IMR-90 (cell line): ENCODE measurements around the gene PI16. TPM values are rescaled to one million over a fixed set of nuclear protein-coding genes. Genes with fewer than 3 reads are reported as not detected.

Experiments
- ATAC-seq: fragments of 200-7000 bp; cut with Tn5 transposase; 2 replicates; pipeline ENCODE4 v1.9.1; 2020; ENCODE audit warnings: low read depth, mild to moderate bottlenecking, moderate library complexity
- BruUV-seq: library from RNA; stranded (reverse); fragments of 400-500 nt; replicated peaks from 2 replicates; lab custom pipeline; 2021; lab: Mats Ljungman, UMichigan
- CTCF ChIA-PET: fragments of 300-600 bp; formaldehyde crosslinking; extraction: SDS; loops from one replicate; lab custom pipeline; 2021; ENCODE audit warnings: antibody characterized with exemption; lab: Yijun Ruan, JAX
- POLR2A ChIA-PET: fragments of 300-600 bp; sonication (Branson Sonifier 250); formaldehyde crosslinking; loops from one replicate; lab custom pipeline; 2022; ENCODE audit warnings: antibody characterized with exemption; ENCODE audit not compliant: unreplicated experiment; lab: Charles Lee
- DNase-seq: peaks from one replicate; pipeline ENCODE4 v3.0.0; 2013
- H2AFZ ChIP-seq: replicated peaks from 2 replicates; pipeline ENCODE3; 2013; ENCODE audit warnings: low read length, mild to moderate bottlenecking; ENCODE audit not compliant: poor library complexity
- H2AK5ac ChIP-seq: 2 replicates; pipeline ENCODE4 v1.6.1; 2013; ENCODE audit warnings: low read depth, low read length, inconsistent platforms
- H2AK9ac ChIP-seq: replicated peaks from 2 replicates; pipeline ENCODE3; 2013; ENCODE audit warnings: mild to moderate bottlenecking, low read depth, low read length, moderate library complexity; ENCODE audit not compliant: poor library complexity
- H2BK120ac ChIP-seq: 2 replicates; pipeline ENCODE4 v1.6.1; 2013; ENCODE audit warnings: low read depth, low read length, inconsistent platforms
- H2BK15ac ChIP-seq: 3 replicates; pipeline ENCODE4 v1.6.1; 2013; ENCODE audit warnings: low read depth, low read length, inconsistent platforms
- H2BK20ac ChIP-seq: 2 replicates; pipeline ENCODE4 v1.6.1; 2013; ENCODE audit warnings: low read depth, mild to moderate bottlenecking, inconsistent platforms, low read length, moderate library complexity
- H2BK5ac ChIP-seq: 2 replicates; pipeline ENCODE4 v1.6.1; 2013; ENCODE audit warnings: mild to moderate bottlenecking, low read depth, low read length, inconsistent platforms; ENCODE audit not compliant: poor library complexity, severe bottlenecking
- H3K14ac ChIP-seq: replicated peaks from 2 replicates; pipeline ENCODE4 v1.6.1; 2013; ENCODE audit warnings: low read depth, low read length, inconsistent platforms
- H3K18ac ChIP-seq: 2 replicates; pipeline ENCODE4 v1.6.1; 2013; ENCODE audit warnings: low read depth, low read length, control low read depth
- H3K23ac ChIP-seq: 2 replicates; pipeline ENCODE4 v1.6.1; 2013; ENCODE audit warnings: low read depth, low read length, inconsistent platforms
- H3K27ac ChIP-seq: 2 replicates; pipeline ENCODE4 v1.5.1; 2013; ENCODE audit warnings: mild to moderate bottlenecking, control low read depth, low read length; ENCODE audit not compliant: insufficient read depth
- H3K27me3 ChIP-seq: 2 replicates; pipeline ENCODE4 v1.6.1; 2013; ENCODE audit warnings: low read length; ENCODE audit not compliant: control insufficient read depth, insufficient read depth
- H3K36me3 ChIP-seq: 2 replicates; pipeline ENCODE4 v1.6.1; 2013; ENCODE audit warnings: low read length, mixed read lengths; ENCODE audit not compliant: control insufficient read depth, insufficient read depth
- H3K4ac ChIP-seq: 2 replicates; pipeline ENCODE4 v1.6.1; 2013; ENCODE audit warnings: low read depth, low read length, inconsistent platforms
- H3K4me1 ChIP-seq: 2 replicates; pipeline ENCODE4 v1.6.1; 2013; ENCODE audit warnings: low read length, mixed read lengths; ENCODE audit not compliant: control insufficient read depth, insufficient read depth
- H3K4me2 ChIP-seq: 2 replicates; pipeline ENCODE4 v1.6.1; 2013; ENCODE audit warnings: low read depth, mild to moderate bottlenecking, control low read depth, low read length, moderate library complexity
- H3K4me3 ChIP-seq: 2 replicates; pipeline ENCODE4 v1.5.1; 2013; ENCODE audit warnings: low read depth, mild to moderate bottlenecking, control low read depth, low read length, moderate library complexity; ENCODE audit not compliant: insufficient read depth
- H3K56ac ChIP-seq: 2 replicates; pipeline ENCODE4 v1.6.1; 2013; ENCODE audit warnings: low read length, inconsistent platforms; ENCODE audit not compliant: insufficient read depth; ENCODE audit errors: extremely low read depth
- H3K79me1 ChIP-seq, 2 experiments: 2 replicates each; pipeline ENCODE4 v1.6.1; 2013; ENCODE audit warnings: low read length in 2 of 2, inconsistent platforms in 1 of 2, low read depth in 1 of 2
- H3K9ac ChIP-seq: 2 replicates; pipeline ENCODE4 v1.6.1; 2013; ENCODE audit warnings: low read depth, low read length, control low read depth
- H3K9me1 ChIP-seq: 2 replicates; pipeline ENCODE4 v1.6.1; 2013; ENCODE audit warnings: low read length, inconsistent platforms; ENCODE audit not compliant: insufficient read depth
- H3K9me3 ChIP-seq: 2 replicates; pipeline ENCODE4 v1.6.1; 2013; ENCODE audit warnings: low read length; ENCODE audit not compliant: control insufficient read depth, insufficient read depth
- H4K20me1 ChIP-seq: 2 replicates; pipeline ENCODE4 v1.6.1; 2013; ENCODE audit warnings: low read length, inconsistent platforms; ENCODE audit not compliant: insufficient read depth
- H4K5ac ChIP-seq: 2 replicates; pipeline ENCODE4 v1.6.1; 2013; ENCODE audit warnings: mild to moderate bottlenecking, low read depth, low read length, control low read depth
- H4K8ac ChIP-seq, 2 experiments: 2 replicates each; pipeline ENCODE4 v1.6.1; 2013; ENCODE audit warnings: low read depth in 2 of 2, low read length in 2 of 2, control low read depth in 1 of 2, inconsistent platforms in 1 of 2
- H4K91ac ChIP-seq: 2 replicates; pipeline ENCODE4 v1.6.1; 2013; ENCODE audit warnings: low read depth, low read length, inconsistent platforms; ENCODE audit not compliant: insufficient read depth
- BHLHE40 ChIP-seq: fragments of 150-350 bp; IDR thresholded peaks from 2 replicates; pipeline ENCODE4 v1.6.1; 2016; ENCODE audit warnings: mild to moderate bottlenecking, low read depth, low read length
- CEBPB ChIP-seq: IDR thresholded peaks from 2 replicates; pipeline ENCODE4 v1.6.1; 2012; ENCODE audit warnings: low read depth, low read length, improper control_type of control experiment
- MAZ ChIP-seq: IDR thresholded peaks from 2 replicates; pipeline ENCODE4 v1.6.1; 2012; ENCODE audit warnings: low read depth, mild to moderate bottlenecking, low read length, improper control_type of control experiment, moderate library complexity, borderline replicate concordance
- MXI1 ChIP-seq: IDR thresholded peaks from 2 replicates; pipeline ENCODE4 v1.6.1; 2012; ENCODE audit warnings: low read depth, mild to moderate bottlenecking, low read length, moderate library complexity, borderline replicate concordance
- RFX5 ChIP-seq: IDR thresholded peaks from 2 replicates; pipeline ENCODE4 v1.8.0; 2012; ENCODE audit warnings: low read depth, mild to moderate bottlenecking, low read length, moderate library complexity
- USF2 ChIP-seq: fragments of 150-350 bp; IDR thresholded peaks from 2 replicates; pipeline ENCODE4 v1.6.1; 2017; ENCODE audit warnings: mild to moderate bottlenecking, antibody characterized with exemption, low read length, low read depth
- WGBS, 2 experiments: methylation state at CpG; one replicate each; pipeline versions ENCODE4 v1.1.5 to v1.1.7; 2013; ENCODE audit warnings: missing lambda C conversion rate in 2 of 2; ENCODE audit not compliant: insufficient read length in 1 of 2; ENCODE audit errors: extremely low coverage in 2 of 2; 5-methylcytosine and 5-hydroxymethylcytosine counted together
- dilution Hi-C: fragments of 300-500 bp; cut with HindIII; formaldehyde crosslinking; loops from one replicate; pipeline ENCODE4 v1.14.3; 2018; ENCODE audit warnings: low sequenced_read_pairs; ENCODE audit not compliant: unreplicated experiment
- in situ Hi-C: fragments of 300-500 bp; cut with MboI; formaldehyde crosslinking; loops from 3 replicates; pipeline ENCODE4 v1.14.3; 2019; ENCODE audit warnings: low sequenced_read_pairs, inconsistent platforms, mixed read lengths
- intact Hi-C: fragments of 100-400 bp; cut with micrococcal nuclease; formaldehyde crosslinking; loops from 2 replicates; pipeline ENCODE4 v1.10.0; 2022
- polyA plus RNA-seq, 3 experiments: library from polyadenylated mRNA; depleted of rRNA; stranded (reverse); fragments of >200 nt; gene quantifications; 2 replicates each; pipeline ENCODE4 v1.2.3, GENCODE V29; 2012; ENCODE audit warnings: low replicate concordance in 1 of 3
- total RNA-seq: library from RNA; depleted of rRNA; stranded (reverse); fragments of >200 nt; gene quantifications from 2 replicates; pipeline ENCODE4 v1.2.3, GENCODE V29; 2012

Gene PI16
- total and polyA plus RNA-seq, 2 of the 4 experiments (the other 2 are of a cell fraction) = 0.21 TPM; not detected in 1

- in situ Hi-C loops = no loop called here
- ATAC-seq = peak; percentile 64
- no peak overlapping the region for H4K5ac ChIP-seq
- no peak overlapping the region for H3K9ac ChIP-seq
- DNase-seq = peak; percentile 82
- dilution Hi-C loops = no loop called here
- H3K36me3 ChIP-seq = peaks cover 5% of the 10 kb centered on the region
- H3K4me1 ChIP-seq = peaks cover 31% of the 10 kb centered on the region
- H3K27me3 ChIP-seq = no peaks in the 10 kb centered on the region
- H4K8ac ChIP-seq = no peak overlapping the region
- H3K4me3 ChIP-seq = no peak overlapping the region
- intact Hi-C loops = no loop called here
- WGBS, 2 experiments = 0% methylated on average over 1 of the region's 5 CpGs; no CpG with 5 or more reads in 1 of the 2 experiments
- H4K20me1 ChIP-seq = no peaks in the 10 kb centered on the region
- CTCF ChIA-PET = interaction anchor here (0.7 kb wide), 1 partner anchor 17 kb away, joined by 3 read pairs; no protein-coding TSS in a partner anchor
- BruUV-seq = no TSS peak
- peaks cover 0 to 3% of the 10 kb centered on the region in 2 experiments; a peak in 1 of 4 replicates for H3K79me1 ChIP-seq
- H4K91ac ChIP-seq = no peak overlapping the region
- H2AK5ac ChIP-seq = no peak overlapping the region
- H3K18ac ChIP-seq = no peak overlapping the region
- no peak overlapping the region for H2AFZ ChIP-seq
- H2BK120ac ChIP-seq = peak overlapping the region; percentile 1; the same call in 1 of the 2 replicates
- no peak overlapping the region for H3K56ac ChIP-seq
- TF ChIP-seq CEBPB (peak; percentile 64; the same call in 1 of the 2 replicates), USF2 (peak; percentile 26; the same call in 1 of the 2 replicates), MAZ (no peak), MXI1 (no peak), RFX5 (no peak), BHLHE40 (no peak)
- H3K27ac ChIP-seq = no peak overlapping the region
- H3K9me1 ChIP-seq = peaks cover 19% of the 10 kb centered on the region
- 0 out of 2 replicates have a peak overlapping the region, but pooled peaks have one; percentile 1 for H3K4ac ChIP-seq
- H2BK20ac ChIP-seq = 0 out of 2 replicates have a peak overlapping the region, but pooled peaks have one; percentile 6
- no peaks in the 10 kb centered on the region for H3K9me3 ChIP-seq
- no peak overlapping the region for H2AK9ac ChIP-seq
- H3K14ac ChIP-seq = peak overlapping the region; percentile 3; the same call in 1 of the 2 replicates
- peak overlapping the region; percentile 25 for H2BK5ac ChIP-seq
- peak overlapping the region; percentile 49 for H3K4me2 ChIP-seq
- POLR2A ChIA-PET = no interaction called here
- H2BK15ac ChIP-seq = no peak overlapping the region
- H3K23ac ChIP-seq = no peak overlapping the region
These were observed 24.9 kb upstream of the PI16 start for GRCh38 chr6:36929607-36930006.
